IMR-90 (cell line): Measurements from ENCODE around the gene NUDCD3.

Source experiments
- POLR2A ChIP-seq: IDR thresholded peaks from 2 replicates; pipeline ENCODE4 v1.6.1; 2012; ENCODE audit warnings: mild to moderate bottlenecking, low read depth, low read length
- SMC3 ChIP-seq: fragments of 150-350 bp; IDR thresholded peaks from 2 replicates; pipeline ENCODE4 v1.6.1; 2016; ENCODE audit warnings: low read depth, mild to moderate bottlenecking, antibody characterized with exemption, low read length, moderate library complexity
- TF ChIP-seq, protein P1 (sequence below): conservative IDR thresholded peaks from 2 replicates; pipeline ENCODE4 v1.5.1; 2012; ENCODE audit warnings: mild to moderate bottlenecking, low read depth, low read length, improper control_type of control experiment

DNA sequence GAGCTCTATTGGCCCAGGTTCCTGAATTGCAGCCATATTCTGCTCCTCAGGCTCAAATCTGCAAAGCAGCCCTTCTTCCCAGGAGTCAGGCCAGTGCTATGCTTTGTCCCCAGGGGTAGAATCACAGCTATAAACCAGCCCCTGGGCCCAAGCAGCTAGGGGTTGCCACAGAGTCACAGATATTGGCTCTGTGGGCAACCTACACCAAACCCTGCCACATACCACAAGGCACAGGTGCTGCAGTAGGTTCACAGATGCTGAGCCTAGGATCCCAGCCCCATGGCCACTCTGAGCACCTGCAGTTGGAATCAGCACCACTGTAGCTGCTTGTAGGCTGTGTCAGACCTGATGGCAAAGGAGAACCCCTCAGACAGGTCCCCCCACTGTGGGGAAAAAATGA, 122.0 kb downstream of the NUDCD3 start:
- TF ChIP-seq, protein P1, sequence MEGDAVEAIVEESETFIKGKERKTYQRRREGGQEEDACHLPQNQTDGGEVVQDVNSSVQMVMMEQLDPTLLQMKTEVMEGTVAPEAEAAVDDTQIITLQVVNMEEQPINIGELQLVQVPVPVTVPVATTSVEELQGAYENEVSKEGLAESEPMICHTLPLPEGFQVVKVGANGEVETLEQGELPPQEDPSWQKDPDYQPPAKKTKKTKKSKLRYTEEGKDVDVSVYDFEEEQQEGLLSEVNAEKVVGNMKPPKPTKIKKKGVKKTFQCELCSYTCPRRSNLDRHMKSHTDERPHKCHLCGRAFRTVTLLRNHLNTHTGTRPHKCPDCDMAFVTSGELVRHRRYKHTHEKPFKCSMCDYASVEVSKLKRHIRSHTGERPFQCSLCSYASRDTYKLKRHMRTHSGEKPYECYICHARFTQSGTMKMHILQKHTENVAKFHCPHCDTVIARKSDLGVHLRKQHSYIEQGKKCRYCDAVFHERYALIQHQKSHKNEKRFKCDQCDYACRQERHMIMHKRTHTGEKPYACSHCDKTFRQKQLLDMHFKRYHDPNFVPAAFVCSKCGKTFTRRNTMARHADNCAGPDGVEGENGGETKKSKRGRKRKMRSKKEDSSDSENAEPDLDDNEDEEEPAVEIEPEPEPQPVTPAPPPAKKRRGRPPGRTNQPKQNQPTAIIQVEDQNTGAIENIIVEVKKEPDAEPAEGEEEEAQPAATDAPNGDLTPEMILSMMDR: no peak
- TF ChIP-seq POLR2A: no peak
- no peak for TF ChIP-seq SMC3
